TTC549 (cell line): Measurements from ENCODE around the gene SEMA6D.
"Not testable (repeated sequence)": the region's sequence is repeated elsewhere in the genome, so short reads cannot be mapped to it uniquely, and the experiment has no call there.

Experiments used
- FAIRE-seq: peaks from 2 replicates; lab custom pipeline; 2012; peaks lifted over from hg19 to GRCh38; lab: Jason Lieb, UNC

The SEMA6D gene

DNA sequence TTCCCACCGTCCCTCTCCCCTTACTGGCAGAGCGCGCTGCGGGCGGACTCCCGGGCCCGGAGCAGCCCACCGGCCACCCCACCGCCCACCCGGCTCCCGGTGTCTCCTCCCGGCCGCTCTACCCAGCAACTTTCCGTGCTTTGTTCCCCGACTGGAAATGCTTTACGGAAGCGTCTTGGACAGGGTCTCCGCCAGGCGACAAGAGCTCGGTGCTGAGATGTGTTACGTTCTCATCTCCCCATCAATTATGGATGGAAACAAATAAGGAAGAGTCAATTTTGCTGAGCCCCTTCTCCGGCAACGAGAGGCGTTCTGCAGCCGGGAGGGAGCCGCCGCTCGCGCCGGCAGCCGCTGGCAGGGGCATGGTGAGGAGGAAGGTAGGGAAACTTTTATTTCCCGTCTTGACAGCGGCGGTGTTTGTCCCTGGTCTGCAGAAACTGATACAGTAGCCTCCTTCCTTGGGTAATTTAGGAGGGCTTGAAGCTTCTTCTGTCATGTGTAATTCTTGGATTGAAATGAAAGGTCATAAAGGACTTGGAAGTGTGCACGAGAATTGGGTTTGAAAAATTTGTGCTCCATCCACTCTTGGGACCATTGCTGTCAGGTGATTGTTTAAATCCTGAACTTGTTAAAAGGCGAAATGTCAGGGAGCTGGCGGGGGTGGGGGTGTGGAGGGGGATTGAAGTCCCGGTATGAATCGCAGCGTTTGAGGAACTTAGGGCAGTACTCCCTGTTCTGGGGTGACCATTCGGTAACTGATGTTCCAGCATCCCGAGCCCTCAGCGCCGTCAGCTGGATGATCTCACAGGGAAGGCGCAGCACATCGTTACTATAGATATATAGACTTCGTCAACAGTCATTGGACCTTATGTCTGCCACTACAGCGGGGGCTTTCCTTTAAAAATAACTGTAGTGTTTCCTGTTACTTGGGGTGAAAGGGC, 1.5 kb downstream of the SEMA6D start:
- FAIRE-seq = no peak

DNA sequence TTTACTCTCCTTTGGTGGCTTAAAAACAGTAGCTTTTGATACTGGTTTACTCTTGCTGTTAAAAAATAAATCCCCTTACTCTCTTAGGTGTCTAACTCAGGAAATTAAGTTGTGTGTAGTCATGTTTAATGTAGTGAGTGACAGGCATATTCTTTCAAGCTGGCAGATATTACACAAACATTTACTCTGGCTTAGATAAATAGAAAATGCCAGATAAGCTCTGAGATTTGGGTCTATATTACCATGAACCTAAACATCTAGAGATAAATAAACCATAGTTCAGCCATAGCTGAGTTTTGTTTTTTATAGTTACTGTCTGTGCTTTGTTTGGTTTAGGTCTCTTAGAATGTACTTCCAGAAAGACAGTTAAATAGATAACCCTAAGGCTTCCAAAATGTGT, 2.4 kb downstream of the SEMA6D start:
- no peak for FAIRE-seq

DNA sequence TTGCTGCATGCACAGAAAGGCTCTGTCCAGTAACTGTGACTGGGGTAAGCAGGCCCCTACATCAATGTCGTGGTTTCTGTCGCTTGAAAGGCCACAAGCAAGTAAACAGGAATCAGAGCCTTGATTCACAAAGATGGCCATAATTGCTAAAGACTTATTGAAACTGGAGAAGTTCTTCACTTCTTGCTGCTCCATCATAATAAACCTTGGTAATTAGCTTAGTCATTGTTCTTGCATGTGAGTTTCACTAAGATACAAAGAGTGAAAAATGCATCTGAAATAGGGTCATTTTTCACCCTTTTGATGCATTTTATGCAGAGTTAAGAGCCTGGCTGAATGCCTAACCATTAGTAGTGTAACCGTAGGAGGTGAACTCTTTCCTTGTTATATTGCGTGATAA, 3.2 kb downstream of the SEMA6D start:
- FAIRE-seq = no peak

DNA sequence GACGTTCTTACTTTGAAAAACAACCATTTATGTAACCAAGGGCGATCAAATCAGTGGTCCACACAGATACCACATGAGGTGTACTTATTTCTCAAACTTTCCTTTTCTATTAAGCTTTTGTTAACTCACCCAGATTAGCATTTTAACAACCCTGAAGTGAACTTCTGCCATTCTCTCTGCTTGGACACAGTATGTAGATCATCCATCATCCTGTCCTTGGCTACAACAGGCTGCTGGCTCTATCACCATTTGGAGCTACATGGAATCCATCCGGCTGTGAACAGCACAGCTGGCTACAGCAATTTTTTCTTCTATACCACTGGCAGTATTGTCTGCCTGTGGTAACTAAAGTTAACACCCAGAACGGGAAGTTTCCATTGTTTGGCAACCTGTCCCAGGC, 4.4 kb downstream of the SEMA6D start:
- no peak for FAIRE-seq

DNA sequence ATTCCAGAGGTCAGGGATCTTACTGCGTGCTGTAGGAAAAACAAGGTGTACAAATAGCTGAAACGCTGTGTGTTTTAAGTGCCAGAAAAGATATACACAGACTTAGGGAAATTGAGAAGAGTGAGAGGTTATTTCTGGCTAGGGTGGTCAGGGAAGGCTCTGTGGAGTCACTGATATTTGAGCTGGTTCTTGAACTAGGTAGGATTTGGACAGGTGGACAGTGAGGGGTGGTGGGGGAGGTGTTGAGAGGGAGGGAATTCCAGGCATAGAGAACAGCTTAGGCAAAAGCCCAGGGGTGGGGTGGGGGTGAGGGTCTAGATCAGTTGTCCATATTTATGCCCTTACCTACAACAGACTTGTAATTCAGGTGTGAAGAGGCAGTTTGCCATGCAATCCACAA, 7.0 kb downstream of the SEMA6D start:
- FAIRE-seq = no peak

DNA sequence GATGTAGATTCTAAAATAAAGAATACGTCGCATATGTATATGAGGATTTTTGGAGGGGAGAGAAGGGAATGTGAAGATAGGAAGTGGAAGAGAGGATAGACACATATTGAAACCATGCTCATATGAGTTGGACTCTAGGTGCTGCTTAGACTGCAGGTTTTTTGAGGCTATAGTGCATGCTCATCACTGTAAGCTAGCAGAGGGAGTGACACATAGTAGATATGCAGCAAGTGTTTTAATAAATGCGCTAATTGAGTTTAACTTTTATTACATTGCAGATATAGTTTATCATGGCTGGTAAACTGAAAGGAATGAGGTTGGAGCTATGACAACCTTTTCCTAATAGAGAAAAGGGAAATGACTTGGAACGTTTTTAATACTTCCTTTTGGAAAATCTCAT, 7.7 kb downstream of the SEMA6D start:
- FAIRE-seq = no peak

DNA sequence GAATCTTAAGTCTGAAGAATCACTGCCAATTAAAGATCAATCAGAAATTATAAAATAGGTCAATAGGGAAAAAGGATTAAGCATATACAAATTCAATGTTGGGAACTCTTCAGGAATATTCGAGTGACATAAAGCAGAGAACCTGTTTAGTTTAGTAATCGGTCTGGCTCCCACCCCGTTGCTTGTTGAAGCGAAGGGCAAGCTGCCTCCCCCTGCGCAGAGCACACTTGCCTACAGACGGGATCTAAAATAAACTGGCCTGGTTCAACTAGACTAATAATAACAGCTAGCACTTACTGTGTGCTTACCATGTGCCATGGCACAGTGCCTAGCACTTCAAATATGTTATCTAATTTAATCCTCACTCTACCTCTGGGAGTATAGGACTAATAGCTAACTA, 8.6 kb downstream of the SEMA6D start:
- no peak for FAIRE-seq

DNA sequence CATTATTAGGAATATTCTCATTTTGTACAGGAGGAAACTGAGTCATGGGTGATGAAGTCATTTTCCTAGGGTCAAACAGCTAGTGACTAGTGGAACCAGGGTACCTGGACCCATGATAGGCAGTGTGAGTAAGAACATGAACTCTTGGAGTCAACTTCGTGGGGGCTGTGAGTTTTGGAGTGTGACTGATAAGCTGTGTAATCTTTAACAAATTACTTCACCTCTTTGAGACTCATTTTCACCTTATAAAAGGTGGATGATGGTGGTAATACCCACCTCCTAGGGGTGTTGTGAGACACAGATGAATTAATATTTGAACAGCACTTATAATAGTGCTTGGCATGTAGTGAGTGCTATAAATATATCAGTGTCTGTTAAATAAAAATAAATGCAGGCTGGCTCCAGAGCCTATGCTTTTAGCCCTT, 9.1 kb downstream of the SEMA6D start:
- FAIRE-seq = no peak

DNA sequence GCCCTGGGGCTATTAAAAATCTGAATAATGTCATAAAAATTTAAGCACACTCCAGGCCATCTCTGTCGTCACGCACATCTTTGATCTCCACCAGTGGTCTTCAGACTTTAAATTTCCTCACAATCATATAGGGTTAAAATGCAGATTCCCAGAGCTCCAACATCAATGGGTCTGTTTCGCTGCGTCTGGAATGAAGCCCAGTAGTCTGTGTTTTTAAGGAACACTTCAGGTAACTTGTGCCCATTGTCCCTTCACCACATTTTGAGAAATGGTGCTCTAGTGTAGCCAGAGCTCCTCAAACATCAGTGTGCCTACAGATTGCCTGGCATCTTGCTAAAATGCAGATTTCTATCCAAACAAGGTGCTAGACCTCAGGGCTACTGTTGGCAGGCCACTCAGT, 9.8 kb downstream of the SEMA6D start:
- no peak for FAIRE-seq

DNA sequence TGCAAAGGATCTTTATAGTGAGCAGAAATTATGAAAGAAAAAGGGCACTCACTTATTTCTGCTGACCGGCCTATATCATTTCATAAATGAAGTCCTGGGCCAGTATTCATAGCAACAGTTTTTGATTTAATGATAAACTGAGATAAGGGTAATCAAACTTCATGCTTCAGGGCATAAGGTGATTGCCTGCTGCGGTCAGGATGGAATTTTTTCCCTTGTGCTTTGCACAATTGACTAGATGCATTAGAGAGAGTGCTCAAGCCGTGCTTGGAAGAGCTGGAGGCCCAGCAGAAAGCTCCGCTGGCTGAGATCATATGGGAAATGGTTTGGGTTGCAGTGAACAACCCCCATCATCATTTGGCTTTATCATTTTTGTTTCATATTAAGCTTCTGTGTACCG, 10.4 kb downstream of the SEMA6D start:
- FAIRE-seq = no peak

DNA sequence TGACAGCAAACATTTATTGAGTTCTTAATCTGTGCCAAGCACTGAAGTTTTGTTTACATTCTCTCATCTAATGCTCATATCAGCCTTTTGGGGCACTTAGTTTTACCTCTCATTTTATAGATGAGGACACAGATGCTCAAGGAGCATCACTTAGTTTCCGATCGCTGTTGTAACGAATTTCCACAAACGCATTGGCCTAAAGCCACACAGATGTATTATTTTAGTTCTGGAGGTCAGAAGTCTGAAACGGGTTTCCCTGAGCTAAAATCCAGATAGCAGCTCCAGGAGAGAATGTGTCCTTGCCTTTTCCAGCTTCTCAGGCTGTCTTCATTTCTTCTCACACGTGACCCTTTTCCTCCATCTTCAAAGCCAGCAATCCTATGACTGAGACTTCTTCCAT, 11.1 kb downstream of the SEMA6D start:
- FAIRE-seq = no peak

DNA sequence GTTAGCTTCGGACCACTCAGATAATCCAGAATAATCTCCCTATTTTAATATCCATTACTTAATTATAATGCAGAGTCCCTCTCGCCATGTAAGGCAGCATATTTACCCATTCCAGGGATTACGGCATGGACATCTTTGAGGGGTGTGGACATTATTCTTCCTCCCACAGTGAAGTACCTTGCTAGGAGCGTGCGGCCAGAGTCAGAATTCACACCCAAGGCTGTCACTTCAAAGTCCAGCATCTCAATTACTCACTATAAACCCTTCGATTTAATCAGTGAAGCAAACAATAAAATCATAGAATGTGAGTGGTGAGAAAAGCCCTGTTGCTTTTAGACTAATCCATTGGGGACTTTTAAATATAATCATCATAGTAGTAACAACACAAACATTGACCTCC, 11.6 kb downstream of the SEMA6D start:
- FAIRE-seq = no peak

DNA sequence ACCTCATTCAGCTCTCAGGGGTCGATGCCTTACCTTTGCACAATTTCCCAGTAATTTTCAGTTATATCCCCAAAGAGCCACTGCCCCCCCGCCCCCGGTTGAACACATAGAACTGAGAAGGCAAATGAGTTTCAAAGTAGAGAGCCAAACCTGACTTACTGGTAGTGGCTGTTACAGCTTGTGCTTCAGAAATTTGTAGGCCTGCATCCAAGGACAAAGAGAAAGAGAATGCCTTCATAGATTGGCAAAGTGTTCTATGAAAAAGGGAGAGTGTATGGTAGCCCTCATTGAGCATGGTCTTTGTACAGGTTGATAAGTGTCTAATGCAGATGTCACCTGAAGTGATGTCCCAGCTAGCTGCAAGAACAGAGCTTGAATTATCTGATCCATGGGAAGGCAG, 13.9 kb downstream of the SEMA6D start:
- FAIRE-seq = no peak

DNA sequence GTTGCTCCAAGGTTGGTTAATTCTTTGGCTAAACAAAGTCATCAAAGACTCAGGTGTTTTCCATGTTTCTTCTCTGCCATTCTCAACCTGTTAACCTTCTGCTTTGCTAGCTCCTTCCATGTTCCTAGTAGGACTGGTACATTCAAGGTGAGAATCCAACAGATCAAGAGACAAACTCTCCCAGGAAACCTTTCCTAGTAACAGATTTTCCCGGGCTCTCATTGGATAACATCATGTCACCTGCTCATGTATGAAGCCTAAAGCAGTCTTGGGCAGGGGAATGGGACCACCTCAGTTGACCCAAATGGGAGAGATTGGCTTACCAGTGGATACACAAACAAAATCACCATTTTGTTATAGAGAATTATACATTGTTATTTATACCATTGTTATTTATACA, 14.9 kb downstream of the SEMA6D start:
- no peak for FAIRE-seq

DNA sequence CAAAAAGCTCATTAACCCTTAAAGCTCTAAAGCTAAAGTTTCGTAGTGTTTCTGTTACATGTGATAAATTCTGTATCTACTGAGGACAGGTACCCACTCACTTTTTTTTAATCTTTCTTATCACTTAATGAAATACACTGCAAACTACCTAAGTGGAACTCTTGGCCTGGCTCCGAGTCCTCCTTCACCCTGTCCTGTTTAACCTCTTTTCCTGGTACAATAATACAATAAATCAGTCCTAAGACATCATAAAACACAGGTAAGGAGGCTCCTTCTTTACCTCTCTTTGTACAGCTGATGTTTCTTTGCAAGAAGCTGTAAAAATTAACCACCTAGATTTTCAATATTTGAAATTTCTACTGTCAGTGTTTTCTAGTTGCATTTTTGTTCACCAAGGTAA, 15.8 kb downstream of the SEMA6D start:
- FAIRE-seq = no peak

DNA sequence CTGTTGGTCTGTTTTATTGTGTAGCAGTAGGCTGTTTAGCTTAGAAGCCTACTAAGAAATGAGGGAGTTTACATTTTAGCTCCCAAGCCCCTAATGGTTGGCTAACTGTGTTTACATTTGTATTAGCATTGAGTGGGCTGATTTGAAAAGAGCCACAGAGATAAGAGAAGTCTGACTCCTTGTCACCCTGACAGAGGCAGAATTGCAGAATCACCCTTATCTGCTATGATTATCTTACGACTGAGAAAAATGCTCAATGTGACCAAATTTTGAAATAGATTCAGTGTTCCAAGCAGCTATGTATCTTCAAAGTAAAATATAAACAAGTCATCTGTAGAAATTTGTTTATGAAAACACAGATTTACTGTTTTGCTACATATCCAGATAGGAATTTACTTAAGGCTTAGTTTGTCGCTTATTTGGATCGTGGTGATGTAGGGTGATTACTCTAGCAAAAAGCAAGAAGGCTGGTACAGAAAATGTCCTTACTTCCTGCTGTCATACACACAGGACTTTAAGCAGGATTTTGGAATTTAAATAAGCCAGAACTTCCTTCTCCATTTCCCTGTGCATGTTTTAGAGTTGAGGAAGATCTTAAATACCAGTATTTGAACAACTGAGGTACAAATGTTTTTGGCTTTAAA, 19.0 kb downstream of the SEMA6D start:
- no peak for FAIRE-seq

DNA sequence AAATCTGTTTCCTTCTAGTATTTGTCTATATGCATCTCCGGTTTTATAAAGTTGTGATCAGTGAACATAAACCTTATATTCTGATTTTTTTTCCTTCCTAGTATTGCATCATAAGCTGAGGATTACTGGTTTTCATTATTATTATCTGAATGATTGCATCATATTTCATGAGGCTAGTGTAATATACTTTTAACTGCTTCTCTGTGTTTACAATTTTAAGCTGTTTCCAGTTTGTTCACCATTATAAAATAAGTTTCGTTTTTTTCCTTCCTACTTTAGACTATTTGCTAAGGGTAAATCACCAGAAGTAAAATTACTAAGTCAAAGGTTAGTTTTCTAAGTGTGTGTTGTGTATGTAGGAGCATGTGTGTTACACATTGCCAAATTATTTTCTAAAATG, 20.2 kb downstream of the SEMA6D start:
- no peak for FAIRE-seq

DNA sequence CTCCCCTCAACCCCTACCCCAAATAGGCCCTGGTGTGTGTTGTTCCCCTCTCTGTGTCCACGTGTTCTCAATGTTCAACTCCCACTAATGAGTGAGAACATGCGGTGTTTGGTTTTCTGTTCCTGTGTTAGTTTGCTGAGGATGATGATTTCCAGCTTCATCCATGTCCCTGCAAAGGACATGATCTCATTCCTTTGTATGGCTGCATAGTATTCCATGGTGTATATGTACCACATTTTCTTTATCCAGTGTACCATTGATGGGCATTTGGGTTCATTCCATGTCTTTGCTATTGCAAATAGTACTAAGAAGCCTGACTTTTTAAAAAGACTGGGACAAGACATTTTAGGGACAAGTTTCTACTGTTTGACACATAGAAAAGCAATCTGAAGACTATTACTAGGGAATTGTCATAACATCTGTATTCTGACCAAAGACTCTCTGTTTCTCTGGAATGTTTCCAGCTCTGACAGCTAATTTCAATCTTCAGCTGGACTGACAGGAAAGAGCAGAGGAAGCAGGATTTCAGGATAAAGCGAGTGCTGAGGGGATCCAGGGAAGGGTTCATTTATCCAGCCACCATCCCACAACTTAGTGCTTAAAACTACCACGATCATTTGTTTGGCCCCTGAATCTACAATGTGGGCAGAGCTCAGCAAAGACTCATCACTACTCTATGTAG, 21.0 kb downstream of the SEMA6D start:
- not testable (repeated sequence) for FAIRE-seq

DNA sequence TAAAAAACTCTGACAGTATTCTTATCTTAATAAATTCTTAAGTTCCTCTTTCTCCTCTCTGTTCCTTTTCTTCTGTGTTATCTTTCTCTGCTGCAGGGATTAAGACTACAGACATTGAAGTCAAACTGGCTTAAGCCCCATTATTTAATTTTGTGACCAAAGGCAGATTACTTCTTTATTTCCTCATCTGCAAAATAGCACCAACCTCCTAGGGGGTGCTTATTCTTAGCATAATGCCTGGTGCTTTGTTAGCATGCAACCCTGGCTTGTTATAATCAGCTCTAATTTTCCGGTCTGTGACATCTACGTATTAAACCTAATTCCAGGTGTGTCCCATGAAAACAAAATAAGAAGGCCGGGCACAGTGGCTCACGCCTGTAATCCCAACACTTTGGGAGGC, 23.8 kb downstream of the SEMA6D start:
- no peak for FAIRE-seq

DNA sequence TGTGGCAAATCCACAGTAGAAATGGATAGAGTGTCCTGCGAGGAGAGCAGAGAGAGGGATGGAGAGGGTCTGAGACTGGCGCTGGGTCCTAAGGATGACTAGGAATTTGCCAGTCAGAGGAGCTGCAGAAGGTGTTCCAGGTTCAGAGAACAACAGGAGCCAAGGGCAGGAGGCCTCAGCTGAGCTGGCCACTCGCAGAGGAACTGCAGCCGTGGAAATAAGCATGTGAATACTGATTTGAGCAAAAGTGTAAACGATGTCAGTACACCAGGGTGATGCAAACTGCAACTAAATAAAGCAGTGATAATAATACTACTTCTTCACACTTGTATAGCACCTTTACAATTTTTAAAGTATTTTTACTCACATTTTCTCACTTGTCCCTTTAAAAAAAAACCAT, 24.6 kb downstream of the SEMA6D start:
- no peak for FAIRE-seq

DNA sequence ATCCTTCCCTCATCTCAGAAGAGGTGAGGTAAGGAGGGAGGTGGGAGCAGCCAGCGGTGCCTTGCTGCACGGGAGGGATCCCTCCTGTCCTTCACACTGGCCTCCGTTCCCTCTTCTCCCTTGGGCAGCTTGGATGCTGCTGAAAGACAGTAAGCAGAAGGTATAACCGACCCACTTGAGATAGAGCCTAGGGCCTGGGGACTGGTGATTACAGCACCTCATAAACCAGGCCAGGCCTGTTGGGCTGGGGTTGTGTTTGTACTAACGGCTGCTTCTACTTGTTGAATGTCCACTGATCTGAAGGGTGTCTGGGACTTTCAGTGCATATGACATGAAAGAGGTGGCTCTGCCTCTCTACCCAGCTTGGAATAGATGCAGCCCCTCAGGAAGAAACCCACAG, 25.0 kb downstream of the SEMA6D start:
- no peak for FAIRE-seq

DNA sequence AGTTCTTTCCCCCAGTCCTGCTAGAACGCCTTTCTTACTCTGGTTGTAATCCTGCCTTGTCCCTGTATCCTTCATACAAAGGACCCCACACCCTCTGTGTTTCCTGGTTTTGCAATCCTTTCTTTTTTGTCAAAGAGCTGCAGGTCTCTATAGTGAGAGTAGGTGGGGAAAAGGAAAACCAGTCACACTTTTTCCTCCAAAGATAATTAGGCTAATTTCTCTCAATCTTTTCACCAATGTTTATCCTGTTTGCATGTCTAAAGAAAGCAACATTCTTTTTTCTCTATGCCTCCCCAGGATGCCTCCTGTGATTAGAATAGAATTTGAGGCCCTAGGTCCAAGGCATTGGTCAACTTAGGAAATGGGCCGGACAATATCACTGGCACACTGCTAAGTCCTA, 25.4 kb downstream of the SEMA6D start:
- no peak for FAIRE-seq

DNA sequence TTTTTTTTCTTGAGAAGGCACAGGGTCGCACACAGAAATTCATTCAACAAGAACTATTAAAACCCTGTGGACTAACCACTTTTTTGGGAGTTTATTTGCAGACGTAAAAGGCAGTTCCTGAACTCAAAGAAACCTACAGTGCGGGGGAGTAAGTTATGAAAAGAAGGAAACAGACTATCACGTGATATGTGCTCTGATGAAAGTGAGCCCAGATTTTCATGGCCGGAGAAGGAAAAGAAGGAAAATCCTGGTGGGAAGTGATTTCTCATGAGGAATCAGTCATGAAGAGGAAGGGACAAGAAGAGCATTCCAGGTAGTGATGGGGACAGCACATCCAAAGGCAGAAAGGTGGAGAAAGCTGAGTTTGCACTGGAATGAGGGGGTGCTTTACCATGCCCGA, 26.1 kb downstream of the SEMA6D start:
- no peak for FAIRE-seq
